Hepatocyte (in vitro differentiated cells): Measurements from ENCODE around the gene RNF169. TPM values are rescaled to one million over a fixed set of nuclear protein-coding genes. Genes with fewer than 3 reads are reported as not detected.

Source experiments
- DNase-seq: peaks from one replicate; pipeline ENCODE4 v3.0.0-alpha.2; 2016; ENCODE audit warnings: low spot score
- H2AFZ ChIP-seq: fragments of 200-600 bp; sonication (generic); 2 replicates; pipeline ENCODE4 v1.6.0; 2016; ENCODE audit warnings: antibody characterized with exemption, mild to moderate bottlenecking
- H3K27ac ChIP-seq: fragments of 200-600 bp; sonication (generic); 2 replicates; pipeline ENCODE4 v1.5.1; 2016; ENCODE audit warnings: mild to moderate bottlenecking
- H3K27me3 ChIP-seq: fragments of 200-600 bp; sonication (generic); 2 replicates; pipeline ENCODE4 v1.6.1; 2016
- H3K36me3 ChIP-seq: fragments of 200-600 bp; sonication (generic); replicated peaks from 2 replicates; pipeline ENCODE4 v1.5.1; 2016; ENCODE audit warnings: low read depth; ENCODE audit not compliant: insufficient read depth
- H3K4me1 ChIP-seq: fragments of 200-600 bp; sonication (generic); 2 replicates; pipeline ENCODE4 v1.5.1; 2016; ENCODE audit warnings: mild to moderate bottlenecking, moderate library complexity; ENCODE audit not compliant: insufficient read depth
- H3K4me2 ChIP-seq: fragments of 200-600 bp; sonication (generic); 2 replicates; pipeline ENCODE4 v1.6.0; 2016
- H3K4me3 ChIP-seq: fragments of 200-600 bp; sonication (generic); 2 replicates; pipeline ENCODE4 v1.5.1; 2016; ENCODE audit warnings: mild to moderate bottlenecking
- H3K79me2 ChIP-seq: fragments of 200-600 bp; sonication (generic); 2 replicates; pipeline ENCODE4 v1.6.0; 2017; ENCODE audit warnings: mild to moderate bottlenecking
- H3K9me2 ChIP-seq: fragments of 200-600 bp; sonication (generic); replicated peaks from 2 replicates; pipeline ENCODE4 v1.6.0; 2017; ENCODE audit warnings: mild to moderate bottlenecking; ENCODE audit not compliant: insufficient read depth
- H3K9me3 ChIP-seq: fragments of 200-600 bp; sonication (generic); 2 replicates; pipeline ENCODE4 v1.5.1; 2016; ENCODE audit warnings: low read depth, mild to moderate bottlenecking
- H4K20me1 ChIP-seq: fragments of 200-600 bp; sonication (generic); 2 replicates; pipeline ENCODE4 v1.6.0; 2016; ENCODE audit warnings: mild to moderate bottlenecking; ENCODE audit not compliant: insufficient read depth, poor library complexity, severe bottlenecking
- CTCF ChIP-seq: fragments of 200-600 bp; sonication (generic); IDR thresholded peaks from 2 replicates; pipeline ENCODE4 v1.5.1; 2016; ENCODE audit warnings: antibody characterized with exemption, mild to moderate bottlenecking; ENCODE audit not compliant: poor library complexity
- EZH2 ChIP-seq: fragments of 200-600 bp; sonication (generic); IDR thresholded peaks from 2 replicates; pipeline ENCODE4 v1.6.1; 2016; ENCODE audit warnings: antibody characterized with exemption, mild to moderate bottlenecking, borderline replicate concordance
- EZH2phosphoT487 ChIP-seq: fragments of 200-600 bp; sonication (generic); IDR thresholded peaks from one replicate; pipeline ENCODE4 v1.6.1; 2018; ENCODE audit warnings: antibody characterized with exemption, mild to moderate bottlenecking, low read depth, moderate library complexity; ENCODE audit not compliant: unreplicated experiment, severe bottlenecking
- WGBS: methylation state at CpG from one replicate; pipeline ENCODE4 v1.1.6; 2016; ENCODE audit warnings: low lambda C conversion rate; ENCODE audit errors: missing lambda C conversion rate; 5-methylcytosine and 5-hydroxymethylcytosine counted together
- polyA plus RNA-seq: library from polyadenylated mRNA; unstranded; fragments of >200 nt; fragmentation: Nextera tagmentation; extraction: Ambion mirVana; gene quantifications from 2 replicates; pipeline ENCODE4 v1.2.1, GENCODE V29; 2016
- total RNA-seq: library from RNA; depleted of rRNA; stranded (reverse); fragments of >200 nt; gene quantifications from 2 replicates; pipeline ENCODE4 v1.2.3, GENCODE V29; 2014

Gene RNF169
- total and polyA plus RNA-seq, 2 experiments from 2014 or later, result 2.4 to 18.8 TPM

- DNase-seq, result no peak
- Histone ChIP-seq H4K20me1 (no peaks in the 10 kb centered on the region), H3K36me3 (no peaks in the 10 kb centered on the region), H3K79me2 (peaks cover 3% of the 10 kb centered on the region), H3K9me2 (no peaks in the 10 kb centered on the region), H3K4me2 (no peak overlapping the region), H3K27me3 (no peaks in the 10 kb centered on the region), H2AFZ (no peak overlapping the region), H3K4me1 (no peaks in the 10 kb centered on the region), H3K9me3 (no peaks in the 10 kb centered on the region), H3K27ac (no peak overlapping the region), H3K4me3 (no peak overlapping the region)
- TF ChIP-seq EZH2phosphoT487 (no peak), EZH2 (no peak), CTCF (no peak)
- WGBS, result 52% methylated on average over 3 of the region's 3 CpGs
Measured at GRCh38 chr11:74815966-74816365, 67.3 kb downstream of the RNF169 start.

GRCh38 chr11:74816664-74817063, 68.0 kb downstream of the RNF169 start:
- Histone ChIP-seq H3K9me3 (no peaks in the 10 kb centered on the region), H2AFZ (no peak overlapping the region), H3K36me3 (no peaks in the 10 kb centered on the region), H3K27me3 (no peaks in the 10 kb centered on the region), H3K4me3 (no peak overlapping the region), H3K27ac (no peak overlapping the region), H3K9me2 (no peaks in the 10 kb centered on the region), H4K20me1 (no peaks in the 10 kb centered on the region), H3K4me1 (no peaks in the 10 kb centered on the region), H3K4me2 (no peak overlapping the region), H3K79me2 (peaks cover 3% of the 10 kb centered on the region)
- 63% methylated on average over 2 of the region's 2 CpGs for WGBS
- no peak for DNase-seq
- TF ChIP-seq CTCF (no peak), EZH2phosphoT487 (no peak), EZH2 (no peak)

GRCh38 chr11:74818283-74818946, 69.8 kb downstream of the RNF169 start:
- DNase-seq, result no peak
- peaks cover 4% of the 10 kb centered on the region for H3K9me3 ChIP-seq
- TF ChIP-seq CTCF (no peak), EZH2phosphoT487 (no peak), EZH2 (no peak)
- no peaks in the 10 kb centered on the region for H3K27me3 ChIP-seq
- 95% methylated on average over 3 of the region's 3 CpGs for WGBS
- no peak overlapping the region for H3K4me2 ChIP-seq
- H3K4me3 ChIP-seq, result no peak overlapping the region
- peaks cover 3% of the 10 kb centered on the region for H3K79me2 ChIP-seq
- no peak overlapping the region for H2AFZ ChIP-seq
- no peak overlapping the region for H3K27ac ChIP-seq
- H3K36me3 ChIP-seq, result no peaks in the 10 kb centered on the region
- no peaks in the 10 kb centered on the region for H4K20me1 ChIP-seq
- H3K4me1 ChIP-seq, result no peaks in the 10 kb centered on the region
- no peaks in the 10 kb centered on the region for H3K9me2 ChIP-seq
